Right renal cortex interstitium (tissue), 3 donors: ENCODE data around the gene SHTN1. TPM values are rescaled to one million over a fixed set of nuclear protein-coding genes. Genes with fewer than 3 reads are reported as not detected.

Source experiments
- DNase-seq, 3 donors: peaks; one replicate each; pipeline ENCODE4 v3.0.0-alpha.2; 2013; ENCODE audit warnings: low read depth in 3 of 3, low spot score in 2 of 3
- polyA plus RNA-seq, 3 donors: library from polyadenylated mRNA; unstranded; fragments of 120-200 nt; gene quantifications; one replicate each; pipeline ENCODE4 v1.2.1, GENCODE V29; 2013; ENCODE audit not compliant: insufficient read length in 3 of 3

SHTN1 gene
- polyA plus RNA-seq, 3 donors, result 22.0 to 26.4 (median 23.8) TPM

DNA sequence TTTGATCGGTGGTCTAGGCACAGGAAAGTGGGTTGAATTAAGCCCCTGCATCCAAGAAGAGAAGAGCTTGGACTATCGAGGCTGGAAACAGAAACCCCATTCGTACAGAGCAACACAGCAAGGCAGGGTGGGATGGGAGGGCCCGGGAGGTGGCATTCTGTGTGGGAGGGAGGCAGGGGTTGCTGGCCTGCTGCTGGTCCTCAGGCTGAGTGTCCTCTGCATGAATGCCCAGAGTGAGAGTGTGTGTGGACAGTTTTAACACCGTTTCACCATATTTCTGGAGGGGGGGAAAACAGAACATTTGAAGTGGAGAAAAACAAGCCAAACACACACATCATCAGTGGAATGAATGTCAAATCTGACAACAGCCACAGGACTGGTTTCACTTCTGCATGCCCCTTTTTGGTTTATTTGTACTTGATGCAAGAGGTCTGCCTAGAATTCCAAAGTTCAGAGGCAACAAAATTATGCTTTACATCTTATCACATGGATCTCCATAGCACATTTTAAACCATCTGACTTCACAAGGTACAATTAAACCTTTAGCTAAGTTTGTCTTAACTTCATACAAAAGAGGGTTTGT is 166.8 kb downstream of the SHTN1 start:
- DNase-seq, result no peak

DNA sequence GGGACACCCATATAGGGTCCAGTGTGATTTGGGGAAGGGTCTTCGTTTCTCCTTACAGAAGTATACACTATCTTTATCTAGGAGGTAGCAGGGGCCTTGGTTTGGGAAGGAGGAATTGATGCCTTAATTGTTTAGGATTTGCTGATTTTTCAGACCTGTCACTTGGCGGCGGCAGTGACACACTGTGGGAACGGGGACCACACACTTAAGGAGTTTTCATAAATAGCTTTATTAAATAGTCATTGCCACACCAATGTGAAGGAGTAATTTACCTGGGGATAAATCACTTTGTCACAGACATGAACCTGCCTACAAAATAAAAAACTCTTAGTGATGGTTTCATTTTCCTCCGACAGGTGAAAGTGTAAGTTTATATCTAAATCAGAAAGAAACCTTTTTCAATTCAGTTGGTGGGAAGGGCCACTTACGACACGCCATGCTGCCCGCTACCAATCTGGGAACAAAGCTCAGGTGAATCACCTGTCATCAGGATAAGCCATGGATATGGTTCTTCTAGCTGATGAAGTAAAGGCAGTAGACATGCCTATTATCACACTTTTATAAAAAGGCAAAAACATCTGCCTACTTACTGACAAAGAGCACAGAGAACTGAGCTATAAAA is 168.0 kb downstream of the SHTN1 start:
- no peak for DNase-seq

DNA sequence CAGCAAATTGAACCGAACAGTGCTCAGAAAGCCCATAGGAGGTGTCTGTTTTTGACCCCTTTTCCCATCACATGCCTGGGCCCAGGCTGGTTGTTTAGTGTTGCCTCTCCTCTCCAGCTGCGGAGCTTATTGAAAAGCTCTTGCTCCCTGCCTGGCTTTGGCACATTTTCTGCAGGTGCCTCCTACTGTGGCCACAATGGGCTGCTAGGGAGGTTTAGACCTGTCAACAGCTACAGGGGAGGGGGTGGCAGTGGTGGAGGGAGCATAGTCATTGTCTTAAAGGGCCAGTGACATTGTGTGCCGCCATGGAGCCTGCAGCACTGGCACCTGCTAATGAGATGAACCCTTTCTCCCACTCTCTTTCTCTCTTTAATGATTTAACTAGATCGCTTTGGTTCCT is 168.9 kb downstream of the SHTN1 start:
- no peak for DNase-seq

DNA sequence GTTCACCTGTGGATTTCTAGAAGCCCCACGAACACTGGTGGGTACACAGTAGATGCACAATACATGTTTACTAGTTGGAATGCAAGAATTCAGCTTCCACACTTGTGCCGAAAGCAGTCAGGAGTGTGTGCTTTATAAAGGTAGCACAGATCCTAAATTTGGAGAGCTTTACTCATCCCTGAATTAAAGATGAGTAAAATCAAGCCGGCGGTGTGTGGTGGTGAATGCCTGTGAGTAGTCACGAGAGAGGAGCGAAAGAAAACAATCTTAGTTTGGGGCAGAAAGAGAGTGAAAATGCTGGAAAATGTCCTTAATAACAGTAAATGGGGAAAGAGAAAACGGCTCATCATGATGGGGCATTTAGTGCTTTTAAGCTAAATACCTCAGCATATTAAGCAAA is 169.3 kb downstream of the SHTN1 start:
- DNase-seq, result no peak

DNA sequence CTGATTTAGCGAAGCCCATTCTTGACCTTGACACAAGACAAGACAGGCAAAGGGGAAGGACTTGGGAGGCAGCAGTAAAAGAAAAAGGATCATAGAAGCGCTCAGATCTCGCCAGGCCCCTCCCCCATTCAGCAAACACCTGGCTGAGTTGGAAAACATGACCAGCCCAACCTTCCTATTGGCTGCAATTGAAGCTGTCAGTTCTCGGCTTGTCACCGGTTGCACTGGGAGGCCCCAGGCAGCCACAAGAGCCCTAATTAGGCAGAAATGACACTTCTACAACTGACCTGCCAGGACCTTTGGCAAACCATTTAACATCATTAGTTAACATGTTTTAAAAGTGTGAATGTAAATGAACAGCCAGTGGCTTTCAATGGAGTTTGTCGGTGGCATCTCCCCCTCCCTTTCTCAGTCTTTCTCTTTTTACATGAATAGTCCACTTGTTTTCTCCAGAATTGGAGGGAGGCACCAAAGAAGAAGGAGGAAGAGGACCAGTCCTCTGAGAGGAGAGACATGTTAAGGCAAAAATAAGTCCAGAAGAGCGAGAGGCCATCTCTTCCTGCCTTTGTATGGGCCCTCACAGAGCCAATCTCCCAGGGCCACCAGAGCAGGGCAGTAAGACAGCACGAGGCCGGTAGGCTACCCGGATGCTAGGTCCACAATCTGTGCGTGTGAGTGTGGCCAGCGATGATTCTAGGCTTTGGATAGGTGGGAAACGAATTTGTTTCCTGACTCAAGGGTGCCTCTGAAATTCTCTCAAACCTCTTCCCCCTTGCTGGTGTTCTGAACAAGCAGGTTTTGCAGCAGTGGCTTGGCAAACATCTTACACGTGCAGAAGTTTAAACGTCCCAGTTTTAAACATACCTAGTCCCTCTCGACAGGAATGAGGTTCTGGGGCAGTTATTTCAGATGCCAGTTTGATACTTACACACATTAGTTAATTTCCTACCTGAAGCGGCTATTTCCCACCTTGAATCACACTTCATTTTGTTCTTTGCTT is 170.7 kb downstream of the SHTN1 start:
- DNase-seq, result no peak

DNA sequence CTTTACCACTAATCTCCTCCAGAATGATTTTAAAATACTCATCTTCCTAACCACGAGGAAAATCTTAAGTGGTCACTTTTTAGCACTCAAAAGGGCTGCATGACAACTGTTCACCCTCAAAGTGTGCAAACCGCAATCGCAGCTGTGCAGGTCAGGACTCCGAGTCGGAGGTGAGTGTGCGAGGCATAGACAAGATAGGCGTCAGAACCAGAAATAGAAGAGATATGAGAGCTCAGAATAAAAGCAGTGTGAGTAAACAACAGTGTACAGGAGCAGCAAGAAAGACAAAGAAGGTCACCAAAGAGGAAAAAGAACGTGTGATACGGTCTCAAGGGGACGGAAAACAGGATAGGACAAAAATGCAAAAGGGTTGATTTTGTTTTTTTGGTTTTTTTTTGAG is 173.2 kb downstream of the SHTN1 start:
- DNase-seq, result no peak

Other genes starting within 250 kb of the SHTN1 start
- 1 to 10 TPM; 2.8 to 3.7 (median 3.2) TPM for gene ENO4, start 155.7 kb downstream of the SHTN1 start, polyA plus RNA-seq
- gene VAX1, start 133.1 kb upstream of the SHTN1 start, polyA plus RNA-seq, result not detected
- not detected for gene KCNK18, start 192.3 kb upstream of the SHTN1 start, polyA plus RNA-seq
- 1 to 10 TPM in 2 of 3 donors, under 1 TPM in 1; 0.83 to 1.2 (median 1.2) TPM for gene SLC18A2, start 235.9 kb upstream of the SHTN1 start, polyA plus RNA-seq